Prostate gland (tissue), 2 donors: ENCODE data around the gene COL1A1.

Source experiments
- CTCF ChIP-seq, 4 experiments: fragments of 200-600 bp in 2 of 4; fragments of 450-650 bp in 2 of 4; sonication (generic) in 2 of 4; IDR thresholded peaks; 1 replicate in 3 of 4; 2 replicates in 1 of 4; pipeline ENCODE4 v1.5.1; 2016 to 2019; ENCODE audit warnings: antibody characterized with exemption in 4 of 4, mild to moderate bottlenecking in 2 of 4, moderate library complexity in 2 of 4
- POLR2A ChIP-seq: fragments of 450-650 bp; IDR thresholded peaks from one replicate; pipeline ENCODE4 v1.6.1; 2016; ENCODE audit warnings: antibody characterized with exemption, mild to moderate bottlenecking
- POLR2AphosphoS5 ChIP-seq: sonication (generic); formaldehyde crosslinking; IDR thresholded peaks from one replicate; pipeline ENCODE4 v1.6.1; 2017; ENCODE audit warnings: antibody characterized with exemption

- TF ChIP-seq CTCF (IDR thresholded peaks at IDR 0.05) (no peak), POLR2A (no peak), POLR2AphosphoS5 (no peak)
Observed at GRCh38 chr17:50248255-50248654, 46.8 kb upstream of the COL1A1 start.
